Pancreas (tissue), 10 donors: ENCODE results near the gene SYNE3. TPM values are rescaled to one million over a fixed set of nuclear protein-coding genes. Genes with fewer than 3 reads are reported as not detected.
A peak's percentile ranks its signal among the peaks of the same experiment; 100 is the strongest.

Experiments
- ATAC-seq, 4 donors: fragments of 200-7000 bp; cut with Tn5 transposase; one replicate each; pipeline versions ENCODE4 v1.8.0 to v1.9.1; 2020; ENCODE audit warnings: mild to moderate bottlenecking in 4 of 4, moderate library complexity in 4 of 4
- DNase-seq, 6 donors: peaks; one replicate each; pipeline ENCODE4 v3.0.0-alpha.2; 2020
- FAIRE-seq: peaks from 2 replicates; lab custom pipeline; 2012; peaks lifted over from hg19 to GRCh38; lab: Jason Lieb, UNC
- H3K27ac ChIP-seq, 4 donors: fragments of 200-600 bp; sonication (generic); 1 replicate in 3 of 4; 2 replicates in 1 of 4; pipeline versions ENCODE4 v1.5.0 to v1.8.0; 2020
- H3K27me3 ChIP-seq, 4 donors: fragments of 200-600 bp; one replicate each; pipeline ENCODE4 v1.8.0; 2021
- H3K36me3 ChIP-seq, 3 donors: fragments of 200-600 bp; sonication (generic) in 1 of 3; one replicate each; pipeline versions ENCODE4 v1.5.0 to v1.8.0; 2020 to 2021
- H3K4me1 ChIP-seq, 3 donors: fragments of 200-600 bp; one replicate each; pipeline ENCODE4 v1.8.0; 2021
- H3K4me3 ChIP-seq, 4 donors: fragments of 200-600 bp; sonication (generic) in 2 of 4; one replicate each; pipeline versions ENCODE4 v1.5.0 to v1.8.0; 2020 to 2021
- H3K9me3 ChIP-seq, 4 donors: fragments of 200-600 bp; one replicate each; pipeline ENCODE4 v1.8.0; 2021
- CTCF ChIP-seq, 4 donors: fragments of 200-600 bp; sonication (generic) in 3 of 4; IDR thresholded peaks; one replicate each; pipeline versions ENCODE4 v1.5.0 to v1.8.0; 2021; ENCODE audit warnings: antibody characterized with exemption in 4 of 4
- WGBS, 2 donors: extraction: QIAGEN DNeasy Blood & Tissue Kit; methylation state at CpG; one replicate each; pipeline ENCODE4 v1.1.7; 2013; 5-methylcytosine and 5-hydroxymethylcytosine counted together
- intact Hi-C, 3 donors: fragments of 100-400 bp; cut with DNase I; formaldehyde crosslinking; loops; one replicate each; pipeline versions ENCODE4 v1.11.1 to v1.14.2; 2022
- polyA plus RNA-seq, 2 donors: library from polyadenylated mRNA; stranded (reverse); fragments of 200-250 nt; gene quantifications; one replicate each; pipeline ENCODE4 v1.2.3, GENCODE V29; 2013
- total RNA-seq, 6 donors: library from RNA; stranded (reverse); fragmentation: NEBNext Ultra II Directional in 4 of 6; extraction: Animal tissue kit (Norgen Biotek cat#: 25700) in 4 of 6; gene quantifications; one replicate each; pipeline versions ENCODE4 v1.2.1 to v1.2.4, GENCODE V29; 2021 to 2023
- donor health status: healthy with polysubstance abuse.
- donor health status: DM: no; HTN: no; CAD: no; lungs with moderate emphysema.
- donor health status: DM: no; HTN: no; CAD: no.
- donor health status: control.
- donor health status: control.
- donor health status: Bipolar disorder and iron deficiency.
- donor health status: DM: yes; HTN: yes; CAD: no.
- donor health status: DM: no; HTN: no; CAD: no.
- donor health status: DM: no; HTN: no; CAD: no.
- donor health status: DM: yes; HTN: yes; CAD: no.

Gene SYNE3
- total and polyA plus RNA-seq, 8 donors, result 0.54 to 4.5 (median 2.0) TPM

GRCh38 chr14:95537298-95538089 lies 21.0 kb upstream of the SYNE3 start:
- Histone ChIP-seq H3K27me3 (no peaks in the 10 kb centered on the region), H3K9me3 (no peaks in the 10 kb centered on the region), H3K4me1 (peaks cover 21 to 46% (median 41%) of the 10 kb centered on the region in 3 donors), H3K4me3 (peak overlapping the region in 1 of 4 donors; percentile 88), H3K27ac (peak overlapping the region in 3 of 4 donors; percentile 5 to 33 (median 6)), H3K36me3 (no peaks in the 10 kb centered on the region)
- DNase-seq (no peak), ATAC-seq (no peak), FAIRE-seq (no peak)
- intact Hi-C loops, result no loop called here
- no peak for TF ChIP-seq CTCF (IDR thresholded peaks at IDR 0.05)
- 13 to 16% methylated on average over 9 of the region's 9 CpGs for WGBS, 2 donors

DNA sequence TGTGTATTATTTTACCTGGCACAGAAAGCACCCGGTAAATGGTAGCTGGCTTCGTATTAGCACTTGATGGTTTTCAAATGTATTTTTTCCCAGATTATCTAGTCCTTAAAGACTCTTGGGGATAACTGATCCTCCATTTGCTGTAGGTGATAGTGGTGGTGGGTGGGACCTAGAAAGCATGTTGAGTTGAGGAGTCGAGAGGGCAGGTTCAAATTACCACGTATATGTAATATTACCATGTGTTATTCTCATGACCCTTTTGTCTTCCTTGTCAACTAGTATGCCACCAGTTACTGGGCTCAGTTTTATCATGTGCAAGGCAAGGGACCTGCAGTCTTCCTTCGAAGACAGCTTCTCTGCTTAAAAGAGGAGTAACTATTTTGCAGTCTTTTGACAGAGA lies 20.2 kb upstream of the SYNE3 start:
- intact Hi-C loops, result no loop called here
- FAIRE-seq (no peak), ATAC-seq (no peak), DNase-seq (no peak)
- no peak for TF ChIP-seq CTCF (IDR thresholded peaks at IDR 0.05)
- no peak overlapping the region for H3K27ac ChIP-seq
- peaks cover 21 to 46% (median 44%) of the 10 kb centered on the region in 3 donors for H3K4me1 ChIP-seq
- H3K36me3 ChIP-seq, result no peaks in the 10 kb centered on the region
- 35 to 54% methylated on average over 5 of the region's 5 CpGs for WGBS, 2 donors
- H3K4me3 ChIP-seq, result peak overlapping the region in 2 of 4 donors; percentile 82 to 88
- H3K27me3 ChIP-seq, result no peaks in the 10 kb centered on the region
- no peaks in the 10 kb centered on the region for H3K9me3 ChIP-seq

GRCh38 chr14:95536036-95536593 lies 19.7 kb upstream of the SYNE3 start:
- Histone ChIP-seq H3K27ac (no peak overlapping the region), H3K27me3 (no peaks in the 10 kb centered on the region), H3K36me3 (no peaks in the 10 kb centered on the region), H3K4me1 (peaks cover 21 to 48% (median 44%) of the 10 kb centered on the region in 3 donors), H3K4me3 (peak overlapping the region in 3 of 4 donors; percentile 80 to 88 (median 82)), H3K9me3 (no peaks in the 10 kb centered on the region)
- no peak for DNase-seq
- no peak for TF ChIP-seq CTCF (IDR thresholded peaks at IDR 0.05)
- intact Hi-C loops, result no loop called here
- no peak for ATAC-seq
- WGBS, 2 donors, result 7 to 16% methylated on average over 4 of the region's 4 CpGs
- FAIRE-seq, result no peak

GRCh38 chr14:95535226-95536021 lies 19.0 kb upstream of the SYNE3 start:
- ATAC-seq (no peak), FAIRE-seq (no peak), DNase-seq (peak in 5 of 6 donors; percentile 28 to 84 (median 55))
- H3K9me3 ChIP-seq, result no peaks in the 10 kb centered on the region
- H3K36me3 ChIP-seq, result no peaks in the 10 kb centered on the region
- H3K27me3 ChIP-seq, result no peaks in the 10 kb centered on the region
- peak overlapping the region; percentile 74 to 88 (median 81) for H3K4me3 ChIP-seq
- WGBS, 2 donors, result 1% methylated on average over 48 to 52 of the region's 52 CpGs
- intact Hi-C loops, result no loop called here
- H3K27ac ChIP-seq, result peak overlapping the region in 3 of 4 donors; percentile 30 to 55 (median 46)
- H3K4me1 ChIP-seq, result peaks cover 21 to 53% (median 44%) of the 10 kb centered on the region in 3 donors
- no peak for TF ChIP-seq CTCF (IDR thresholded peaks at IDR 0.05)
